GM23338 (cell line): ENCODE results near the gene ZNF148. TPM values are rescaled to one million over a fixed set of nuclear protein-coding genes. Genes with fewer than 3 reads are reported as not detected.

Source experiments
- ATAC-seq: fragments of 200-7000 bp; cut with Tn5 transposase; 3 replicates; pipeline ENCODE4 v1.9.1; 2020
- DNase-seq: peaks from one replicate; pipeline ENCODE4 v3.0.0-alpha.2; 2015; ENCODE audit warnings: low spot score
- H2AFZ ChIP-seq: fragments of 200-600 bp; sonication (generic); 2 replicates; pipeline ENCODE4 v1.8.0; 2016; ENCODE audit warnings: antibody characterized with exemption, mild to moderate bottlenecking, moderate library complexity
- H3F3A ChIP-seq: fragments of 200-600 bp; sonication (generic); replicated peaks from 2 replicates; pipeline ENCODE4 v1.8.0; 2017; ENCODE audit warnings: antibody characterized with exemption, mixed run types, low read depth
- H3K27ac ChIP-seq: fragments of 200-600 bp; sonication (generic); 2 replicates; pipeline ENCODE4 v1.6.1; 2016; ENCODE audit warnings: low read depth
- H3K27me3 ChIP-seq: fragments of 200-600 bp; sonication (generic); 2 replicates; pipeline ENCODE4 v1.8.0; 2016; ENCODE audit warnings: mild to moderate bottlenecking, mixed run types, moderate library complexity; ENCODE audit not compliant: insufficient read depth
- H3K36me3 ChIP-seq: fragments of 200-600 bp; sonication (generic); 2 replicates; pipeline ENCODE4 v1.8.0; 2016; ENCODE audit warnings: mild to moderate bottlenecking; ENCODE audit not compliant: insufficient read depth
- H3K4me1 ChIP-seq: fragments of 200-600 bp; sonication (generic); 2 replicates; pipeline ENCODE4 v1.8.0; 2016; ENCODE audit warnings: mild to moderate bottlenecking, moderate library complexity; ENCODE audit not compliant: insufficient read depth
- H3K4me2 ChIP-seq: fragments of 200-600 bp; sonication (generic); 2 replicates; pipeline ENCODE4 v1.7.1; 2017; ENCODE audit warnings: mixed run types
- H3K4me3 ChIP-seq: fragments of 200-600 bp; sonication (generic); 2 replicates; pipeline ENCODE4 v1.6.1; 2016; ENCODE audit warnings: mixed run types
- H3K79me2 ChIP-seq: fragments of 200-600 bp; sonication (generic); replicated peaks from 2 replicates; pipeline ENCODE4 v1.8.0; 2017; ENCODE audit warnings: mild to moderate bottlenecking; ENCODE audit not compliant: insufficient read depth
- H3K9me2 ChIP-seq: fragments of 200-600 bp; sonication (generic); 2 replicates; pipeline ENCODE4 v1.8.0; 2017; ENCODE audit not compliant: insufficient read depth
- H4K20me1 ChIP-seq: fragments of 200-600 bp; sonication (generic); replicated peaks from 2 replicates; pipeline ENCODE4 v1.8.0; 2017; ENCODE audit warnings: mild to moderate bottlenecking; ENCODE audit not compliant: insufficient read depth
- H3K27ac Mint-ChIP-seq: 2 replicates; pipeline ENCODE4 v1.8.0; 2020; ENCODE audit warnings: inconsistent platforms, mild to moderate bottlenecking, moderate library complexity, mixed read lengths
- H3K27me3 Mint-ChIP-seq: 3 replicates; pipeline ENCODE4 v1.8.0; 2022; ENCODE audit warnings: low read depth, mild to moderate bottlenecking, moderate library complexity, mixed read lengths, inconsistent platforms; ENCODE audit not compliant: insufficient read depth, poor library complexity
- H3K36me3 Mint-ChIP-seq: 3 replicates; pipeline ENCODE4 v1.8.0; 2021; ENCODE audit warnings: low read depth, mild to moderate bottlenecking, inconsistent platforms, moderate library complexity, mixed read lengths
- H3K4me1 Mint-ChIP-seq: 3 replicates; pipeline ENCODE4 v1.8.0; 2020; ENCODE audit warnings: mild to moderate bottlenecking, inconsistent platforms, mixed read lengths
- H3K4me3 Mint-ChIP-seq: 3 replicates; pipeline ENCODE4 v1.8.0; 2021; ENCODE audit warnings: moderate library complexity, mild to moderate bottlenecking, inconsistent platforms, mixed read lengths
- H3K9me3 Mint-ChIP-seq: 3 replicates; pipeline ENCODE4 v1.8.0; 2020; ENCODE audit warnings: moderate library complexity, mild to moderate bottlenecking, inconsistent platforms, mixed read lengths
- NANOG ChIP-seq: IDR thresholded peaks from 2 replicates; pipeline ENCODE4 v1.6.1; 2016; ENCODE audit warnings: antibody characterized with exemption, borderline replicate concordance
- STAT1 ChIP-seq: IDR thresholded peaks from one replicate; pipeline ENCODE4 v1.6.1; 2016; ENCODE audit warnings: antibody characterized with exemption; ENCODE audit not compliant: unreplicated experiment
- ZNF114 ChIP-seq: fragments of 250-450 bp; sonication (Bioruptor Pico); IDR thresholded peaks from 2 replicates; pipeline ENCODE4 v1.5.0; 2020; ENCODE audit warnings: mild to moderate bottlenecking, moderate library complexity
- ZNF331 ChIP-seq: fragments of 250-450 bp; sonication (Bioruptor Pico); IDR thresholded peaks from 2 replicates; pipeline ENCODE4 v1.5.0; 2020; ENCODE audit warnings: low read depth, mild to moderate bottlenecking, moderate library complexity
- polyA plus RNA-seq: library from polyadenylated mRNA; unstranded; fragments of >200 nt; fragmentation: Nextera tagmentation; extraction: Ambion mirVana; gene quantifications from 2 replicates; pipeline ENCODE4 v1.2.1, GENCODE V29; 2016
- total RNA-seq: library from RNA; depleted of rRNA; stranded (reverse); fragments of >200 nt; shearing (Covaris generic); gene quantifications from 2 replicates; pipeline ENCODE4 v1.2.3, GENCODE V29; 2014
- TF ChIP-seq, protein P1 (sequence below): fragments of 250-450 bp; sonication (Bioruptor Pico); IDR thresholded peaks from 2 replicates; pipeline ENCODE4 v1.5.0; 2020; ENCODE audit warnings: mild to moderate bottlenecking, moderate library complexity

Gene ZNF148
- total and polyA plus RNA-seq, 2 experiments from 2014 or later = 13.9 to 16.9 TPM

DNA sequence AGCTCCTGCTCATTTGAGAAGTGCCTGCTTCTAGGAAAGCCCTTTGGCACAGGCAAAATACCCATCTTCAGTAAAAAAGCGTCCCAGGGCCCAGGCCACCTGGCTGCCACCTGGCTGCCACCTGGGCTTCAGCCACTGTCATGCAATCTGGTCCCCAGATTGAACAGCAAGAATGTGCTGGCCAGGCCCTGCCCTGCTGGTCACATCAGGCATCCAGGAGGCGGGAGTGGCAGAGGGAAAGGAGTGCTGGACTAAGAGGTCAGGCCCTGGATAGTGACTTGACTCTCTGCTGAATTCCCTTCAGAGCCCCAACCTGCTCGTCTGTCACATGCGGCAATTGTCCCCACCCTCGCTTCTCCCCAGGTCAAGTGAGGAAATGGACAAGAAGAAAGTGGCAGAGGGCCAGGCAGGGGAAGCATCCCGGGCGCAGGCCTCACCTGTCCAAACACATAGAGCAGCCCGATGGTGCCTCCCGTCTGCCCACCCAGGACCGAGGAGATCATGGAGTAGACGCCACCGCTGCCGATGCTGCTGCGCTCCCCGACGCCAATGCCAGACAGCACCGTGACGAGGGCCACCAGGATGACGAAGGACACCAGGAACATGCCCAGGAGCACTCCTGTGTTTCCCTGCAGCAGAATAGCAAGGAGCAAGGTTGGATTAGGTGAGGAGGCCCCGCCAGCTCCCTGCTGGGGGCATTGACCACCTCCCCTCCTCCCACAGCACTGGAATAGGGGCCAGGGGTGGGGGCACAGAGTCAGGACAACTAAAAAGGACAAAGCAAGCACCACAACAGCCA lies 188.1 kb downstream of the ZNF148 start:
- Histone ChIP-seq H3K79me2 (no peaks in the 10 kb centered on the region), H3K9me2 (no peaks in the 10 kb centered on the region), H3K4me1 (peaks cover 13% of the 10 kb centered on the region), H3K4me2 (no peak overlapping the region), H3K36me3 (no peaks in the 10 kb centered on the region; the same call in 1 of the 2 replicates), H3K27me3 (no peaks in the 10 kb centered on the region), H3F3A (0 out of 2 replicates have a peak, but pooled peaks cover 2% of the 10 kb centered on the region), H3K4me3 (no peak overlapping the region), H3K27ac (no peak overlapping the region), H4K20me1 (no peaks in the 10 kb centered on the region), H2AFZ (no peak overlapping the region)
- H3K4me3 Mint-ChIP-seq = no peak overlapping the region
- H3K9me3 Mint-ChIP-seq = peaks cover 3% of the 10 kb centered on the region; the same call in 1 of the 3 replicates
- H3K36me3 Mint-ChIP-seq = peaks cover 28% of the 10 kb centered on the region
- H3K4me1 Mint-ChIP-seq = peaks cover 34% of the 10 kb centered on the region
- H3K27ac Mint-ChIP-seq = peak overlapping the region; percentile 50
- ATAC-seq (peak; percentile 18; the same call in 2 of the 3 replicates), DNase-seq (no peak)
- peaks cover 6% of the 10 kb centered on the region for H3K27me3 Mint-ChIP-seq
- TF ChIP-seq ZNF331 (no peak), NANOG (no peak), ZNF114 (CRISPR knock-in tag) (no peak), STAT1 (no peak)
- TF ChIP-seq, protein P1, sequence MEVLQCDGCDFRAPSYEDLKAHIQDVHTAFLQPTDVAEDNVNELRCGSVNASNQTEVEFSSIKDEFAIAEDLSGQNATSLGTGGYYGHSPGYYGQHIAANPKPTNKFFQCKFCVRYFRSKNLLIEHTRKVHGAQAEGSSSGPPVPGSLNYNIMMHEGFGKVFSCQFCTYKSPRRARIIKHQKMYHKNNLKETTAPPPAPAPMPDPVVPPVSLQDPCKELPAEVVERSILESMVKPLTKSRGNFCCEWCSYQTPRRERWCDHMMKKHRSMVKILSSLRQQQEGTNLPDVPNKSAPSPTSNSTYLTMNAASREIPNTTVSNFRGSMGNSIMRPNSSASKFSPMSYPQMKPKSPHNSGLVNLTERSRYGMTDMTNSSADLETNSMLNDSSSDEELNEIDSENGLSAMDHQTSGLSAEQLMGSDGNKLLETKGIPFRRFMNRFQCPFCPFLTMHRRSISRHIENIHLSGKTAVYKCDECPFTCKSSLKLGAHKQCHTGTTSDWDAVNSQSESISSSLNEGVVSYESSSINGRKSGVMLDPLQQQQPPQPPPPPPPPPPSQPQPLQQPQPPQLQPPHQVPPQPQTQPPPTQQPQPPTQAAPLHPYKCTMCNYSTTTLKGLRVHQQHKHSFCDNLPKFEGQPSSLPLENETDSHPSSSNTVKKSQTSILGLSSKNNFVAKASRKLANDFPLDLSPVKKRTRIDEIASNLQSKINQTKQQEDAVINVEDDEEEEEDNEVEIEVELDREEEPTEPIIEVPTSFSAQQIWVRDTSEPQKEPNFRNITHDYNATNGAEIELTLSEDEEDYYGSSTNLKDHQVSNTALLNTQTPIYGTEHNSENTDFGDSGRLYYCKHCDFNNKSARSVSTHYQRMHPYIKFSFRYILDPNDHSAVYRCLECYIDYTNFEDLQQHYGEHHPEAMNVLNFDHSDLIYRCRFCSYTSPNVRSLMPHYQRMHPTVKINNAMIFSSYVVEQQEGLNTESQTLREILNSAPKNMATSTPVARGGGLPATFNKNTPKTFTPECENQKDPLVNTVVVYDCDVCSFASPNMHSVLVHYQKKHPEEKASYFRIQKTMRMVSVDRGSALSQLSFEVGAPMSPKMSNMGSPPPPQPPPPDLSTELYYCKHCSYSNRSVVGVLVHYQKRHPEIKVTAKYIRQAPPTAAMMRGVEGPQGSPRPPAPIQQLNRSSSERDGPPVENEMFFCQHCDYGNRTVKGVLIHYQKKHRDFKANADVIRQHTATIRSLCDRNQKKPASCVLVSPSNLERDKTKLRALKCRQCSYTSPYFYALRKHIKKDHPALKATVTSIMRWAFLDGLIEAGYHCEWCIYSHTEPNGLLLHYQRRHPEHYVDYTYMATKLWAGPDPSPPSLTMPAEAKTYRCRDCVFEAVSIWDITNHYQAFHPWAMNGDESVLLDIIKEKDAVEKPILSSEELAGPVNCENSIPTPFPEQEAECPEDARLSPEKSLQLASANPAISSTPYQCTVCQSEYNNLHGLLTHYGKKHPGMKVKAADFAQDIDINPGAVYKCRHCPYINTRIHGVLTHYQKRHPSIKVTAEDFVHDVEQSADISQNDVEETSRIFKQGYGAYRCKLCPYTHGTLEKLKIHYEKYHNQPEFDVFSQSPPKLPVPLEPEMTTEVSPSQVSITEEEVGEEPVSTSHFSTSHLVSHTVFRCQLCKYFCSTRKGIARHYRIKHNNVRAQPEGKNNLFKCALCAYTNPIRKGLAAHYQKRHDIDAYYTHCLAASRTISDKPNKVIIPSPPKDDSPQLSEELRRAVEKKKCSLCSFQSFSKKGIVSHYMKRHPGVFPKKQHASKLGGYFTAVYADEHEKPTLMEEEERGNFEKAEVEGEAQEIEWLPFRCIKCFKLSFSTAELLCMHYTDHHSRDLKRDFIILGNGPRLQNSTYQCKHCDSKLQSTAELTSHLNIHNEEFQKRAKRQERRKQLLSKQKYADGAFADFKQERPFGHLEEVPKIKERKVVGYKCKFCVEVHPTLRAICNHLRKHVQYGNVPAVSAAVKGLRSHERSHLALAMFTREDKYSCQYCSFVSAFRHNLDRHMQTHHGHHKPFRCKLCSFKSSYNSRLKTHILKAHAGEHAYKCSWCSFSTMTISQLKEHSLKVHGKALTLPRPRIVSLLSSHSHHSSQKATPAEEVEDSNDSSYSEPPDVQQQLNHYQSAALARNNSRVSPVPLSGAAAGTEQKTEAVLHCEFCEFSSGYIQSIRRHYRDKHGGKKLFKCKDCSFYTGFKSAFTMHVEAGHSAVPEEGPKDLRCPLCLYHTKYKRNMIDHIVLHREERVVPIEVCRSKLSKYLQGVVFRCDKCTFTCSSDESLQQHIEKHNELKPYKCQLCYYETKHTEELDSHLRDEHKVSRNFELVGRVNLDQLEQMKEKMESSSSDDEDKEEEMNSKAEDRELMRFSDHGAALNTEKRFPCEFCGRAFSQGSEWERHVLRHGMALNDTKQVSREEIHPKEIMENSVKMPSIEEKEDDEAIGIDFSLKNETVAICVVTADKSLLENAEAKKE (CRISPR knock-in tag) = no peak
